Activated CD8-positive, alpha-beta T cell treated with anti-CD3 and anti-CD28 coated beads, Interleukin-2, amount 10 ng/mL, durations not matched to agents 7 days and 5 days (primary cell): ENCODE measurements around the gene GABBR1. TPM values are rescaled to one million over a fixed set of nuclear protein-coding genes. Genes with fewer than 3 reads are reported as not detected.

ENCODE experiments used
- ATAC-seq: fragments of 150-1000 bp; cut with Tn5 transposase; one replicate; pipeline ENCODE4 v1.10.0; 2021; ENCODE audit warnings: moderate library complexity
- CTCF ChIA-PET: fragments of 350-600 bp; sonication (Branson Sonifier 250); formaldehyde crosslinking; loops from one replicate; lab custom pipeline; 2021; ENCODE audit warnings: antibody characterized with exemption; lab: Charles Lee
- POLR2A ChIA-PET: fragments of 350-600 bp; sonication (Branson Sonifier 250); formaldehyde crosslinking; loops from one replicate; lab custom pipeline; 2021; ENCODE audit warnings: antibody characterized with exemption; lab: Charles Lee
- DNase-seq: peaks from one replicate; pipeline ENCODE4 v3.0.0-alpha.2; 2020
- H3K27ac Mint-ChIP-seq: one replicate; pipeline ENCODE4 v1.8.0; 2021; ENCODE audit warnings: mild to moderate bottlenecking, mixed read lengths
- H3K27me3 Mint-ChIP-seq: one replicate; pipeline ENCODE4 v1.8.0; 2021; ENCODE audit warnings: low read depth, mixed read lengths
- H3K36me3 Mint-ChIP-seq: one replicate; pipeline ENCODE4 v1.8.0; 2021; ENCODE audit warnings: low read depth, mixed read lengths
- H3K4me1 Mint-ChIP-seq: one replicate; pipeline ENCODE4 v1.8.0; 2021; ENCODE audit warnings: low read depth, mixed read lengths
- H3K4me3 Mint-ChIP-seq: one replicate; pipeline ENCODE4 v1.8.0; 2021; ENCODE audit warnings: mild to moderate bottlenecking, mixed read lengths
- H3K9me3 Mint-ChIP-seq: one replicate; pipeline ENCODE4 v1.8.0; 2022; ENCODE audit warnings: mixed read lengths; ENCODE audit not compliant: insufficient read depth
- total RNA-seq, 2 experiments: library from RNA; stranded (reverse); gene quantifications; one replicate each; pipeline ENCODE4 v1.2.3, GENCODE V29; 2021

GABBR1 gene
- total RNA-seq, 2 experiments from 2014 or later = 3.2 to 3.7 TPM

- Mint-ChIP-seq H3K36me3 (no peaks in the 10 kb centered on the region), H3K4me1 (peaks cover 4% of the 10 kb centered on the region), H3K4me3 (no peak within 1 kb of the TSS), H3K27me3 (peaks cover 52% of the 10 kb centered on the region), H3K9me3 (no peaks in the 10 kb centered on the region), H3K27ac (no peak within 1 kb of the TSS)
- POLR2A ChIA-PET = no interaction called here
- CTCF ChIA-PET = interaction anchor here (1.1 kb wide), 1 partner anchor 94 kb away, joined by 3 read pairs; no protein-coding TSS in a partner anchor
- no peak for ATAC-seq
- DNase-seq = no peak
Measured at GRCh38 chr6:29559524-29560287, 73.3 kb downstream of the GABBR1 start, which contains the start of gene UBD. TSS of gene UBD (minus strand) at chr6:29559732. CDS start at chr6:29559701, 31 bp downstream.

- CTCF ChIA-PET = interaction anchor here (1.1 kb wide), 1 partner anchor 95 kb away, joined by 3 read pairs; no protein-coding TSS in a partner anchor
- no peak overlapping the region for H3K27ac Mint-ChIP-seq
Measured at GRCh38 chr6:29558439-29559079, 74.4 kb downstream of the GABBR1 start.

GRCh38 chr6:29557320-29557719, 75.7 kb downstream of the GABBR1 start:
- Mint-ChIP-seq H3K4me3 (no peak overlapping the region), H3K4me1 (peaks cover 18% of the 10 kb centered on the region), H3K27me3 (peaks cover 63% of the 10 kb centered on the region), H3K36me3 (no peaks in the 10 kb centered on the region), H3K9me3 (no peaks in the 10 kb centered on the region), H3K27ac (no peak overlapping the region)
- DNase-seq (no peak), ATAC-seq (no peak)
- ChIA-PET POLR2A (no interaction called here), CTCF (no interaction called here)

More at GRCh38 chr6:29558439-29559079, 74.4 kb downstream of the GABBR1 start:
- Mint-ChIP-seq H3K4me1 (peaks cover 12% of the 10 kb centered on the region), H3K27me3 (peaks cover 63% of the 10 kb centered on the region), H3K4me3 (no peak overlapping the region), H3K9me3 (no peaks in the 10 kb centered on the region), H3K36me3 (no peaks in the 10 kb centered on the region)
- POLR2A ChIA-PET = no interaction called here
- ATAC-seq = no peak
- DNase-seq = no peak

- ChIA-PET CTCF (no interaction called here), POLR2A (no interaction called here)
- peaks cover 18% of the 10 kb centered on the region for H3K4me1 Mint-ChIP-seq
- peaks cover 60% of the 10 kb centered on the region for H3K27me3 Mint-ChIP-seq
- ATAC-seq = no peak
- no peak overlapping the region for H3K27ac Mint-ChIP-seq
- H3K9me3 Mint-ChIP-seq = no peaks in the 10 kb centered on the region
- H3K4me3 Mint-ChIP-seq = no peak overlapping the region
- DNase-seq = no peak
- H3K36me3 Mint-ChIP-seq = no peaks in the 10 kb centered on the region
Measured at GRCh38 chr6:29554764-29555163, 78.2 kb downstream of the GABBR1 start.

GRCh38 chr6:29553268-29554057, 79.5 kb downstream of the GABBR1 start:
- peak overlapping the region; percentile 61 for H3K4me3 Mint-ChIP-seq
- DNase-seq (peak; percentile 29), ATAC-seq (peak; percentile 76)
- POLR2A ChIA-PET = no interaction called here
- peaks cover 18% of the 10 kb centered on the region for H3K4me1 Mint-ChIP-seq
- H3K36me3 Mint-ChIP-seq = no peaks in the 10 kb centered on the region
- CTCF ChIA-PET = no interaction called here
- no peaks in the 10 kb centered on the region for H3K9me3 Mint-ChIP-seq
- no peak overlapping the region for H3K27ac Mint-ChIP-seq
- H3K27me3 Mint-ChIP-seq = peaks cover 64% of the 10 kb centered on the region

- peaks cover 67% of the 10 kb centered on the region for H3K27me3 Mint-ChIP-seq
- H3K4me1 Mint-ChIP-seq = peaks cover 18% of the 10 kb centered on the region
- POLR2A ChIA-PET = no interaction called here
- H3K4me3 Mint-ChIP-seq = no peak overlapping the region
- ATAC-seq (peak; percentile 71), DNase-seq (no peak)
- H3K36me3 Mint-ChIP-seq = no peaks in the 10 kb centered on the region
- H3K27ac Mint-ChIP-seq = no peak overlapping the region
- H3K9me3 Mint-ChIP-seq = no peaks in the 10 kb centered on the region
- CTCF ChIA-PET = interaction anchor here (0.8 kb wide), 1 partner anchor 98 kb away, joined by 7 read pairs; no protein-coding TSS in a partner anchor
Measured at GRCh38 chr6:29552512-29553051, 80.4 kb downstream of the GABBR1 start.

- H3K27me3 Mint-ChIP-seq = peaks cover 42% of the 10 kb centered on the region
- ChIA-PET POLR2A (no interaction called here), CTCF (no interaction called here)
- no peak overlapping the region for H3K27ac Mint-ChIP-seq
- no peaks in the 10 kb centered on the region for H3K9me3 Mint-ChIP-seq
- DNase-seq (no peak), ATAC-seq (no peak)
- H3K36me3 Mint-ChIP-seq = no peaks in the 10 kb centered on the region
- no peak overlapping the region for H3K4me3 Mint-ChIP-seq
- H3K4me1 Mint-ChIP-seq = peaks cover under 1% of the 10 kb centered on the region
Measured at GRCh38 chr6:29547573-29547972, 85.4 kb downstream of the GABBR1 start.

GRCh38 chr6:29537714-29538403, 95.1 kb downstream of the GABBR1 start:
- CTCF ChIA-PET = no interaction called here
- no peaks in the 10 kb centered on the region for H3K36me3 Mint-ChIP-seq
- H3K4me1 Mint-ChIP-seq = no peaks in the 10 kb centered on the region
- H3K4me3 Mint-ChIP-seq = no peak overlapping the region
- H3K27me3 Mint-ChIP-seq = peaks cover 11% of the 10 kb centered on the region
- POLR2A ChIA-PET = no interaction called here
- no peak overlapping the region for H3K27ac Mint-ChIP-seq
- H3K9me3 Mint-ChIP-seq = no peaks in the 10 kb centered on the region
- ATAC-seq (no peak), DNase-seq (no peak)

GRCh38 chr6:29532320-29532951, 100.5 kb downstream of the GABBR1 start:
- ChIA-PET CTCF (no interaction called here), POLR2A (interaction anchor here (0.6 kb wide), 1 partner anchor 8 kb away, joined by 3 read pairs; no protein-coding TSS in a partner anchor)
- H3K4me1 Mint-ChIP-seq = no peaks in the 10 kb centered on the region
- no peaks in the 10 kb centered on the region for H3K27me3 Mint-ChIP-seq
- no peak overlapping the region for H3K4me3 Mint-ChIP-seq
- ATAC-seq = no peak
- H3K27ac Mint-ChIP-seq = no peak overlapping the region
- DNase-seq = peak; percentile 12
- no peaks in the 10 kb centered on the region for H3K36me3 Mint-ChIP-seq
- no peaks in the 10 kb centered on the region for H3K9me3 Mint-ChIP-seq

- ChIA-PET POLR2A (no interaction called here), CTCF (no interaction called here)
- no peak for ATAC-seq
- H3K36me3 Mint-ChIP-seq = no peaks in the 10 kb centered on the region
- H3K9me3 Mint-ChIP-seq = no peaks in the 10 kb centered on the region
- no peaks in the 10 kb centered on the region for H3K4me1 Mint-ChIP-seq
- no peak overlapping the region for H3K27ac Mint-ChIP-seq
- DNase-seq = no peak
- peaks cover 2% of the 10 kb centered on the region for H3K27me3 Mint-ChIP-seq
- no peak overlapping the region for H3K4me3 Mint-ChIP-seq
Measured at GRCh38 chr6:29531668-29532067, 101.3 kb downstream of the GABBR1 start.
